Measurements from ENCODE around the gene RHBDL1. TPM values are rescaled to one million over a fixed set of nuclear protein-coding genes. Genes with fewer than 3 reads are reported as not detected.

The RHBDL1 gene
- total RNA-seq, 4 donors from 2014 or later = 1.1 to 1.5 (median 1.3) TPM; not detected in 1

DNA sequence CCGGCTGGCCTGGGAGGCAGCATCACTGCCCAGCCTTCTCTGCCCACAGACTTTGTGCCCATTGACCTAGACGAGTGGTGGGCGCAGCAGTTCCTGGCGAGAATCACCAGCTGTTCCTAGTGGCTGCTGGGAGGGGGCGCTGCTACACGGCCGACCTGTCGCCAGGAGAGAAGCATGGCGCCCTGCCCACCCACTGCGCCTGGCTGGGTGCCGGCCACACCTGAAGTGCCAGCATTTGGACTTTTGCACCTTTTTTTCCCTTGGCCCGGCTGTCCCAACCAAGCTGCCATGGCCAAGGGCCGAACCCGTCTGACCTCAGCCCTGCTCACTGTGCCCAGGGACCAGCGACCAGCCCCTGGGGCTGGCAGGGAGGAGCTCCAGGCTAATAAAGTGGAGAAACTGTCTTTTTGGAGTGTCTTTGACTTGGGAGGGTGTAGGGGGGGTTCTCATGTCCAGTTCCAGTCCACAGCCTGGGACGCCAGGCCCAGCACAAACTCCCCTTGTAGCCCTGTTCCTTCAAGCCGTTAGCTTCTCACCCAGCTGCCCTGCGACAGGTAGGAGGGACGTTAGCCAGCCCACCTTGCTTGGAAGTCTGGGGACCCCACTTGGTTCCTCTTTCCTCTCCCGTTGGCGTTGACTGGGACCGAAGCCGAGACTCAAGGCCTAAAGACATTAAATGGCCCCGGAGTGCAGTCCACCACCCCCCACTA is 27.2 kb upstream of the RHBDL1 start:
- H3K36me3 ChIP-seq = peaks cover 0 to 25% of the 10 kb centered on the region in 2 donors
- ATAC-seq = no peak
- H3K9me3 ChIP-seq = no peaks in the 10 kb centered on the region
- WGBS, 2 donors (ENCODE audit: low coverage in 1 of 2) = 57 to 58% methylated on average over 6 of the region's 24 CpGs
- peak overlapping the region; percentile 90 to 92 for H3K4me3 ChIP-seq
- peak overlapping the region; percentile 84 to 93 (median 88) for H3K27ac ChIP-seq
- peaks cover 0 to 75% (median 28%) of the 10 kb centered on the region in 3 donors for H3K4me1 ChIP-seq
- no peak for TF ChIP-seq POLR2AphosphoS5 (IDR thresholded peaks at IDR 0.05)
- no peak for TF ChIP-seq EP300 (IDR thresholded peaks at IDR 0.05)
- TF ChIP-seq POLR2A (IDR thresholded peaks at IDR 0.05) = no peak
- TF ChIP-seq, protein P1, sequence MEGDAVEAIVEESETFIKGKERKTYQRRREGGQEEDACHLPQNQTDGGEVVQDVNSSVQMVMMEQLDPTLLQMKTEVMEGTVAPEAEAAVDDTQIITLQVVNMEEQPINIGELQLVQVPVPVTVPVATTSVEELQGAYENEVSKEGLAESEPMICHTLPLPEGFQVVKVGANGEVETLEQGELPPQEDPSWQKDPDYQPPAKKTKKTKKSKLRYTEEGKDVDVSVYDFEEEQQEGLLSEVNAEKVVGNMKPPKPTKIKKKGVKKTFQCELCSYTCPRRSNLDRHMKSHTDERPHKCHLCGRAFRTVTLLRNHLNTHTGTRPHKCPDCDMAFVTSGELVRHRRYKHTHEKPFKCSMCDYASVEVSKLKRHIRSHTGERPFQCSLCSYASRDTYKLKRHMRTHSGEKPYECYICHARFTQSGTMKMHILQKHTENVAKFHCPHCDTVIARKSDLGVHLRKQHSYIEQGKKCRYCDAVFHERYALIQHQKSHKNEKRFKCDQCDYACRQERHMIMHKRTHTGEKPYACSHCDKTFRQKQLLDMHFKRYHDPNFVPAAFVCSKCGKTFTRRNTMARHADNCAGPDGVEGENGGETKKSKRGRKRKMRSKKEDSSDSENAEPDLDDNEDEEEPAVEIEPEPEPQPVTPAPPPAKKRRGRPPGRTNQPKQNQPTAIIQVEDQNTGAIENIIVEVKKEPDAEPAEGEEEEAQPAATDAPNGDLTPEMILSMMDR (IDR thresholded peaks at IDR 0.05) = peak in 2 of 4 experiments; percentile 8 to 35
- no peaks in the 10 kb centered on the region for H3K27me3 ChIP-seq

DNA sequence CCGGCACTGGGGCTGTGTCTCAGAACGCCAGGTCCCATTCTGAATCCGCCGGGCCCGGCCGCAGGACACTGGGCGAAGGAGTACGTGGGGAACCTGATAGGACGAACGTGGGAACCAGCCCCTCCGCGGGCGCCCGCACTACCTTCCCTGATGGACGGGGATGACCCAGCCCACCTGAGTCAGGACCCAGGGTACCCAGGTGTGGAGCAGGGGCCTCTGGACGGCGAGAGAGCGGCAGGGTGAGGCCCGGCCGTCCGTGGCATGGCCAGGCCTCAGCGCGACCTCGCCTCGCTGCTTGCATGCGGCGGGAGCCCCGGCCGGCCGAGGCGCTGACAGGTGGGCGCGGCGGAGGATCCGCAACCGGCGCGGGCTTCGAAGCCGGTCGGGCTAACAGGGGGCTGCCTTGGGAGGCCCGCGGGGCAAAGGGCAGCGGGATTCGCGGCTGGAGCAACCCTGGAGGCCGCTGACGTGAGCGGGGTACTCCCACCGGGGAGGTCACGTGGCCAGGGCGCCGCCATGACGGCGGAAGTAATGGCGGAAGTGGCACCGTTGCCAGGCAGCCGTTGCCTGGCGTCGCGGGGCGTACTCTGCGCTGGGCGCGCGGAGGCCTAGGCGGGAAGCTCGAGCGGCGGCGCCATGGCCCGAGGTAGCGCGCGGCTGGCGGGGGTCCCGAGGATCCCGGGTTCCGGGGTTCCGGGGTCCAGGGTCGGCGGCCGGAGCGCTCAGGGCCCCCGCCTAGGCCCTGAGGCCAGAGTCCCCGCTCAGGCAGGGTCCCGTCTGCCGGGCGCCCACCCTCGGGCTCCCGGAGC is 26.5 kb upstream of the RHBDL1 start, which contains the start of gene WDR90:
WDR90 (plus strand) TSS at position 585 of the 809 bp plus-strand sequence; CDS start at position 637, 52 bp downstream.
- TF ChIP-seq POLR2A (IDR thresholded peaks at IDR 0.05) = peak; percentile 47 to 62
- peak; percentile 69 for TF ChIP-seq POLR2AphosphoS5 (IDR thresholded peaks at IDR 0.05)
- TF ChIP-seq EP300 (IDR thresholded peaks at IDR 0.05) = no peak
- Histone ChIP-seq H3K27me3 (no peaks in the 10 kb centered on the region), H3K9me3 (no peaks in the 10 kb centered on the region), H3K27ac (peak within 1 kb of the TSS; percentile 84 to 93 (median 88)), H3K4me1 (peaks cover 0 to 68% (median 28%) of the 10 kb centered on the region in 3 donors), H3K4me3 (peak within 1 kb of the TSS; percentile 90 to 92), H3K36me3 (peaks cover 0 to 32% of the 10 kb centered on the region in 2 donors)
- peak; percentile 97 for ATAC-seq
- 20% methylated on average over 1 of the region's 91 CpGs; no CpG with 5 or more reads in 1 of the 2 donors for WGBS, 2 donors (ENCODE audit: low coverage in 1 of 2)

DNA sequence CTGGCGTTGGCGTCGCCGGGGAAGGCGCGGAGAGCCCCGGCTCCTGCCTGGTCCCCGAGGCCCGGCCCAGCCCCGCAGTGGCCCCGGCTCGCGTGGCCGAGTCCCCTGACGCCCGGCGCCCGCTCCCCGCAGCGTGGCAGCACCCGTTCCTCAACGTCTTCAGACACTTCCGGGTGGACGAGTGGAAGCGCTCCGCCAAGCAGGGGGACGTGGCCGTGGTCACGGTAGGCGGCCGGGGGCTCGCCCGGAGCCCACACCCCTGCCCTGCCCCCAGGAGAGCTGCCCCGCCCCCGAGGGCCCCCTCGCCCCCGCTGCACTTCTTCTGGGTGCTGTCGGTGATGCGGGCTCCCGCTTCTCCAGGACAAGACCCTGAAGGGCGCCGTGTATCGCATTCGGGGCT is 25.8 kb upstream of the RHBDL1 start:
- Histone ChIP-seq H3K4me3 (peak overlapping the region; percentile 90 to 92), H3K36me3 (peaks cover 0 to 34% of the 10 kb centered on the region in 2 donors), H3K27ac (peak overlapping the region in 3 of 4 donors; percentile 87 to 93 (median 89)), H3K27me3 (no peaks in the 10 kb centered on the region), H3K4me1 (peaks cover 0 to 61% (median 28%) of the 10 kb centered on the region in 3 donors), H3K9me3 (no peaks in the 10 kb centered on the region)
- TF ChIP-seq EP300 (IDR thresholded peaks at IDR 0.05) (no peak), POLR2A (IDR thresholded peaks at IDR 0.05) (no peak)
- ATAC-seq = no peak
- WGBS, 2 donors (ENCODE audit: low coverage in 1 of 2) = no CpG with 5 or more reads among the region's 44 CpGs

DNA sequence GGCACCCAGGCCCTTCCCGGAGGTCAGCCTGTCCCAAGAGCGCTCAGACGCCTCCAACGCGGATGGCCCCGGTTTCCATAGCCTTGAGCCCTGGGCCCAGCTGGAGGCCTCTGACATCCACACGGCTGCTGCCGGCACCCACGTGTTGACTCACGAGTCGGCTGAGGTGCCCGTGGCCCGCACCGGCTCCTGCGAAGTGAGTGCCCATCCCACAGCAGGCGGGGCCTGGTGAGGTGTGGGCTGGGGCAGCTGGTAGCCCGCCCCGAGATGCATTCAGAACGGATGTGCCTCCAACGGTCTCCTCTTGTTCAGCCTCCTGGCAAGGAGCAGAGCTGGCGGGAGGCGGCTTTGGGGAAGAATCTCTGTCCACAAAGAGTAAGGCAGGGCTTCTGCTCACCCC is 23.6 kb upstream of the RHBDL1 start:
- no peak overlapping the region for H3K4me3 ChIP-seq
- ATAC-seq = no peak
- H3K9me3 ChIP-seq = no peaks in the 10 kb centered on the region
- no CpG with 5 or more reads among the region's 22 CpGs for WGBS, 2 donors (ENCODE audit: low coverage in 1 of 2)
- peaks cover 0 to 52% of the 10 kb centered on the region in 2 donors for H3K36me3 ChIP-seq
- peaks cover 0 to 39% (median 21%) of the 10 kb centered on the region in 3 donors for H3K4me1 ChIP-seq
- H3K27me3 ChIP-seq = no peaks in the 10 kb centered on the region
- TF ChIP-seq, protein P1 (IDR thresholded peaks at IDR 0.05) = no peak
- no peak for TF ChIP-seq EP300 (IDR thresholded peaks at IDR 0.05)
- no peak for TF ChIP-seq POLR2AphosphoS5 (IDR thresholded peaks at IDR 0.05)
- no peak for TF ChIP-seq POLR2A (IDR thresholded peaks at IDR 0.05)
- no peak overlapping the region for H3K27ac ChIP-seq

DNA sequence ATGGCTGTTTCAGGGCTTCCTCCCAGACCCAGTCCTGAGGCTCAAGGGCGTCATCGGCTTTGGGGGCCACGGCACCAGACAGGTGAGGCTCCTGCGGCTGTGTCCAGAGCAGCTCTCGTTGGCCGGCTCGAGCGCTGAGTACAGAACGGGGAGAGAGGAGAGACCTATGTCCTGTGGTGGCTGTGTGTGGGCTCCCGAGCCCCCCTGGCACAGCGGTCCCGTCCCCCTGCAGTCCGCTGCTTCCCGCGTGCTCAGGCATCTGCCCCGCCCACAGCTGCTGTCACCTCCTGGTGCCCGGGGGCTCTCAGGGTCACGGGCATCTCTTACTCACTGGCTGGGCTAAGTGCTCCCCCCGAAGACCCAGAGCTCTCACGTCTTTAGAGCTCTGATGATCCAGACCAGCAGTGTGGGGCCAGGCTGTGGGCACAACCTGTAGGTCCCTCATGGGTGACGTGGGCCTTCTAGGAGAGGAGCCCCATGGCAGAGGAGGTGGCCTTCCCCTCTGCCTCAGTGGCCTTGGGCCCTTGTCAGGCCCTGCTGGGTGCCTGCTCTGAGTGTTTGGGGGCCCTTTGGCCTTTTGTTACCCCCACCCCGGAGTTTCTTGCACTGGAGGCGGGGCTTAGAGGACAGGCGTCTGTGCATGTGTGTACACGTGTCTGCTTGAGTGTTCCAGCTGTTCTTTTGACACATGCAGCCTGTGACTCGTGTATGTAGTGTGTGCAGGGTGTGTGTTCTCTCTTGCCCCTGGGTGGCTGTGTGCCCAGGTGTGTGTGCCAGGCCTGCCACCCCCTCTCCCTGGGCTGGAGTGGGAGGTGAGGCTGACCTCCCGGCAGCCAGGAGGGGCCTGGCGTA is 22.8 kb upstream of the RHBDL1 start:
- no peak for ATAC-seq
- H3K4me3 ChIP-seq = no peak overlapping the region
- no peaks in the 10 kb centered on the region for H3K9me3 ChIP-seq
- TF ChIP-seq POLR2A (IDR thresholded peaks at IDR 0.05) = no peak
- TF ChIP-seq, protein P1 (IDR thresholded peaks at IDR 0.05) = no peak
- no peak for TF ChIP-seq POLR2AphosphoS5 (IDR thresholded peaks at IDR 0.05)
- TF ChIP-seq EP300 (IDR thresholded peaks at IDR 0.05) = no peak
- no peaks in the 10 kb centered on the region for H3K27me3 ChIP-seq
- no CpG with 5 or more reads among the region's 28 CpGs for WGBS, 2 donors (ENCODE audit: low coverage in 1 of 2)
- no peak overlapping the region for H3K27ac ChIP-seq
- H3K4me1 ChIP-seq = peaks cover 0 to 31% (median 20%) of the 10 kb centered on the region in 3 donors
- H3K36me3 ChIP-seq = peaks cover 0 to 58% of the 10 kb centered on the region in 2 donors
